Naive thymus-derived CD4-positive, alpha-beta T cell (primary cell): ENCODE data around the gene LAPTM5. TPM values are rescaled to one million over a fixed set of nuclear protein-coding genes. Genes with fewer than 3 reads are reported as not detected.

Experiments used
- ATAC-seq: fragments of 150-1000 bp; cut with Tn5 transposase; 2 replicates; pipeline ENCODE4 v1.10.0; 2021; ENCODE audit warnings: mild to moderate bottlenecking, moderate library complexity
- CTCF ChIA-PET: fragments of 350-600 bp; sonication (Branson Sonifier 250); formaldehyde crosslinking; loops from one replicate; lab custom pipeline; 2021; ENCODE audit warnings: antibody characterized with exemption; lab: Charles Lee
- POLR2A ChIA-PET: fragments of 350-600 bp; sonication (Branson Sonifier 250); formaldehyde crosslinking; loops from one replicate; lab custom pipeline; 2021; ENCODE audit warnings: antibody characterized with exemption, inconsistent platforms; lab: Charles Lee
- DNase-seq, 9 donors: peaks; one replicate each; pipeline versions ENCODE4 v3.0.0 to v3.0.0-alpha.2; 2020 to 2022; ENCODE audit warnings: mixed read lengths in 1 of 9
- H3K27ac ChIP-seq: one replicate; pipeline ENCODE4 v1.7.0; 2013; ENCODE audit warnings: mild to moderate bottlenecking, low read depth, low read length, moderate library complexity
- H3K27me3 ChIP-seq, 2 donors: one replicate each; pipeline ENCODE4 v1.7.0; 2013; ENCODE audit warnings: low read length in 2 of 2, mild to moderate bottlenecking in 2 of 2, moderate library complexity in 2 of 2; ENCODE audit not compliant: control insufficient read depth in 2 of 2, insufficient read depth in 2 of 2
- H3K36me3 ChIP-seq, 3 experiments: 1 replicate in 2 of 3; 2 replicates in 1 of 3; pipeline ENCODE4 v1.7.0; 2013; ENCODE audit warnings: low read length in 3 of 3, mild to moderate bottlenecking in 3 of 3, moderate library complexity in 1 of 3; ENCODE audit not compliant: insufficient read depth in 3 of 3, control insufficient read depth in 2 of 3
- H3K4me1 ChIP-seq, 2 donors: one replicate each; pipeline ENCODE4 v1.7.0; 2013; ENCODE audit warnings: low read length in 2 of 2, mild to moderate bottlenecking in 2 of 2, moderate library complexity in 1 of 2; ENCODE audit not compliant: control insufficient read depth in 2 of 2, insufficient read depth in 2 of 2
- H3K4me3 ChIP-seq: 2 replicates; pipeline ENCODE4 v1.7.0; 2013; ENCODE audit warnings: mild to moderate bottlenecking, low read length
- H3K9me3 ChIP-seq, 3 experiments: 1 replicate in 2 of 3; 2 replicates in 1 of 3; pipeline ENCODE4 v1.7.0; 2013; ENCODE audit warnings: low read length in 3 of 3; ENCODE audit not compliant: control insufficient read depth in 2 of 3
- H3K27ac Mint-ChIP-seq, 9 donors: one replicate each; pipeline ENCODE4 v1.8.0; 2020 to 2022; ENCODE audit warnings: mixed read lengths in 9 of 9, mild to moderate bottlenecking in 8 of 9, moderate library complexity in 5 of 9, inconsistent platforms in 2 of 9
- H3K27me3 Mint-ChIP-seq, 5 donors: one replicate each; pipeline ENCODE4 v1.8.0; 2021 to 2022; ENCODE audit warnings: mixed read lengths in 5 of 5, mild to moderate bottlenecking in 1 of 5
- H3K36me3 Mint-ChIP-seq, 5 donors: one replicate each; pipeline ENCODE4 v1.8.0; 2020 to 2022; ENCODE audit warnings: mixed read lengths in 5 of 5, mild to moderate bottlenecking in 3 of 5, inconsistent platforms in 1 of 5
- H3K4me1 Mint-ChIP-seq, 7 donors: one replicate each; pipeline ENCODE4 v1.8.0; 2020 to 2022; ENCODE audit warnings: mixed read lengths in 7 of 7, mild to moderate bottlenecking in 3 of 7, inconsistent platforms in 1 of 7
- H3K4me3 Mint-ChIP-seq, 10 donors: one replicate each; pipeline ENCODE4 v1.8.0; 2020 to 2022; ENCODE audit warnings: mild to moderate bottlenecking in 10 of 10, mixed read lengths in 10 of 10, moderate library complexity in 6 of 10, inconsistent platforms in 2 of 10
- H3K9me3 Mint-ChIP-seq, 11 donors: one replicate each; pipeline ENCODE4 v1.8.0; 2020 to 2022; ENCODE audit warnings: mixed read lengths in 11 of 11, mild to moderate bottlenecking in 4 of 11, inconsistent platforms in 1 of 11, moderate library complexity in 1 of 11
- intact Hi-C, 2 donors: fragments of 100-400 bp; cut with micrococcal nuclease; formaldehyde crosslinking; loops; one replicate each; pipeline ENCODE4 v1.15.1; 2023
- polyA plus RNA-seq, 2 donors: library from polyadenylated mRNA; unstranded; fragments of 300-500 nt; fragmentation: Illumina TruSeq; gene quantifications; one replicate each; pipeline ENCODE4 v1.2.3, GENCODE V29; 2021
- total RNA-seq, 6 experiments: library from RNA in 5 of 6; stranded (reverse) in 5 of 6; gene quantifications; 1 replicate in 5 of 6; 2 replicates in 1 of 6; pipeline ENCODE4 v1.2.3 and lab custom pipeline; 2021 to 2026

Gene LAPTM5
- total and polyA plus RNA-seq, 7 experiments from 2014 or later, result 464 to 783 (median 575) TPM

GRCh38 chr1:30778979-30779293 lies 21.4 kb upstream of the LAPTM5 start:
- Histone ChIP-seq H3K9me3 (no peaks in the 10 kb centered on the region), H3K36me3 (no peaks in the 10 kb centered on the region), H3K27ac (no peak overlapping the region), H3K4me3 (no peak overlapping the region), H3K4me1 (peaks cover 10 to 15% of the 10 kb centered on the region in 2 donors), H3K27me3 (no peaks in the 10 kb centered on the region)
- H3K4me3 Mint-ChIP-seq, result no peak overlapping the region
- peak overlapping the region in 4 of 9 donors; percentile 13 to 72 (median 50) for H3K27ac Mint-ChIP-seq
- ChIA-PET CTCF (interaction anchor here (0.7 to 7.0 kb wide), 7 partner anchors 10 to 59 kb away, joined by 3 to 149 read pairs (median 49); partner anchors contain the start of genes LAPTM5 and MATN1), POLR2A (interaction anchor here (1.5 to 4.6 kb wide), 6 partner anchors 21 to 59 kb away, joined by 6 to 72 read pairs (median 11); partner anchors contain the start of gene LAPTM5)
- peaks cover 0 to 1% (median 0%) of the 10 kb centered on the region in 11 donors for H3K9me3 Mint-ChIP-seq
- H3K36me3 Mint-ChIP-seq, result no peaks in the 10 kb centered on the region
- no peak for ATAC-seq
- DNase-seq, result no peak
- intact Hi-C loops, result loop anchor here (1.0 to 2.0 kb wide), 6 partner anchors 18 to 150 kb away; partner anchors contain the start of gene LAPTM5 (in 1 of the 2)
- H3K4me1 Mint-ChIP-seq, result peaks cover 0 to 20% (median 14%) of the 10 kb centered on the region in 7 donors
- peaks cover 0 to 12% (median 0%) of the 10 kb centered on the region in 5 donors for H3K27me3 Mint-ChIP-seq

GRCh38 chr1:30778154-30778978 lies 20.8 kb upstream of the LAPTM5 start:
- Mint-ChIP-seq H3K27me3 (peaks cover 0 to 12% (median 0%) of the 10 kb centered on the region in 5 donors), H3K36me3 (no peaks in the 10 kb centered on the region), H3K4me1 (peaks cover 0 to 22% (median 14%) of the 10 kb centered on the region in 7 donors), H3K9me3 (peaks cover 0 to 3% (median 0%) of the 10 kb centered on the region in 11 donors), H3K4me3 (no peak overlapping the region), H3K27ac (peak overlapping the region in 7 of 9 donors; percentile 3 to 72 (median 24))
- no peaks in the 10 kb centered on the region for H3K9me3 ChIP-seq
- DNase-seq (no peak), ATAC-seq (peak; percentile 12)
- CTCF ChIA-PET, result interaction anchor here (0.7 to 7.0 kb wide), 8 partner anchors 9 to 58 kb away, joined by 3 to 149 read pairs (median 42); partner anchors contain the start of genes LAPTM5 and MATN1
- intact Hi-C loops, result loop anchor here in 1 of 2 donors (2.0 kb wide), 1 partner anchor 22 kb away; the partner anchor contains the start of gene LAPTM5
- H3K4me3 ChIP-seq, result no peak overlapping the region
- POLR2A ChIA-PET, result interaction anchor here (1.5 to 4.6 kb wide), 6 partner anchors 21 to 58 kb away, joined by 6 to 72 read pairs (median 11); partner anchors contain the start of gene LAPTM5
- H3K27me3 ChIP-seq, result no peaks in the 10 kb centered on the region
- H3K27ac ChIP-seq, result peak overlapping the region; percentile 28
- H3K36me3 ChIP-seq, result no peaks in the 10 kb centered on the region
- H3K4me1 ChIP-seq, result peaks cover 10 to 15% of the 10 kb centered on the region in 2 donors

DNA sequence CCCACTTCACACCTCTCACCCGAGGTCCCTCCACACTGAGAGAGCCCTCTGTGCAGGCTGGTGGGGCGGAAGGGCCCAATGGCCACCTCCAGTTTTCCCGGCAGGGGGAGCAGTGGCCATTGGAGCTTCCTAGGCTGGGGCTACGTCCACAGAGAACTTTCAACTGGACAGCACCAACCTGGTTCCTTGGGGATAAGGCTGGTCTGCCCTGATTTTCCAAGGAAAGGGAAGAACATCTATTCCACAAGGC lies 20.3 kb upstream of the LAPTM5 start:
- Histone ChIP-seq H3K27ac (peak overlapping the region; percentile 28), H3K36me3 (no peaks in the 10 kb centered on the region), H3K4me3 (no peak overlapping the region), H3K4me1 (peaks cover 10 to 15% of the 10 kb centered on the region in 2 donors), H3K27me3 (no peaks in the 10 kb centered on the region), H3K9me3 (no peaks in the 10 kb centered on the region)
- Mint-ChIP-seq H3K36me3 (no peaks in the 10 kb centered on the region), H3K4me1 (peaks cover 0 to 22% (median 14%) of the 10 kb centered on the region in 7 donors), H3K27ac (no peak overlapping the region), H3K9me3 (peaks cover 0 to 3% (median 0%) of the 10 kb centered on the region in 11 donors), H3K27me3 (peaks cover 0 to 12% (median 0%) of the 10 kb centered on the region in 5 donors), H3K4me3 (no peak overlapping the region)
- intact Hi-C loops, result loop anchor here in 1 of 2 donors (2.0 kb wide), 1 partner anchor 21 kb away; the partner anchor contains the start of gene LAPTM5
- DNase-seq (no peak), ATAC-seq (no peak)
- ChIA-PET POLR2A (interaction anchor here (2.0 to 4.6 kb wide), 4 partner anchors 20 to 58 kb away, joined by 6 to 72 read pairs (median 24); partner anchors contain the start of gene LAPTM5), CTCF (interaction anchor here (1.5 to 7.0 kb wide), 5 partner anchors 17 to 58 kb away, joined by 5 to 149 read pairs (median 55); partner anchors contain the start of genes LAPTM5 and MATN1)

- peaks cover 0 to 12% (median 0%) of the 10 kb centered on the region in 5 donors for H3K27me3 Mint-ChIP-seq
- peaks cover 0 to 3% (median 0%) of the 10 kb centered on the region in 11 donors for H3K9me3 Mint-ChIP-seq
- POLR2A ChIA-PET, result interaction anchor here (2.0 to 4.6 kb wide), 4 partner anchors 20 to 57 kb away, joined by 6 to 72 read pairs (median 24); partner anchors contain the start of gene LAPTM5
- Histone ChIP-seq H3K9me3 (no peaks in the 10 kb centered on the region), H3K4me1 (peaks cover 4 to 10% of the 10 kb centered on the region in 2 donors), H3K36me3 (no peaks in the 10 kb centered on the region), H3K27ac (no peak overlapping the region), H3K27me3 (no peaks in the 10 kb centered on the region), H3K4me3 (no peak overlapping the region)
- no peak overlapping the region for H3K4me3 Mint-ChIP-seq
- H3K4me1 Mint-ChIP-seq, result peaks cover 0 to 19% (median 11%) of the 10 kb centered on the region in 7 donors
- CTCF ChIA-PET, result interaction anchor here (1.5 to 7.0 kb wide), 5 partner anchors 16 to 57 kb away, joined by 5 to 149 read pairs (median 55); partner anchors contain the start of genes LAPTM5 and MATN1
- no peak overlapping the region for H3K27ac Mint-ChIP-seq
- no peaks in the 10 kb centered on the region for H3K36me3 Mint-ChIP-seq
- intact Hi-C loops, result no loop called here
- no peak for ATAC-seq
- no peak for DNase-seq
Measured at GRCh38 chr1:30777060-30777903, 19.7 kb upstream of the LAPTM5 start.

DNA sequence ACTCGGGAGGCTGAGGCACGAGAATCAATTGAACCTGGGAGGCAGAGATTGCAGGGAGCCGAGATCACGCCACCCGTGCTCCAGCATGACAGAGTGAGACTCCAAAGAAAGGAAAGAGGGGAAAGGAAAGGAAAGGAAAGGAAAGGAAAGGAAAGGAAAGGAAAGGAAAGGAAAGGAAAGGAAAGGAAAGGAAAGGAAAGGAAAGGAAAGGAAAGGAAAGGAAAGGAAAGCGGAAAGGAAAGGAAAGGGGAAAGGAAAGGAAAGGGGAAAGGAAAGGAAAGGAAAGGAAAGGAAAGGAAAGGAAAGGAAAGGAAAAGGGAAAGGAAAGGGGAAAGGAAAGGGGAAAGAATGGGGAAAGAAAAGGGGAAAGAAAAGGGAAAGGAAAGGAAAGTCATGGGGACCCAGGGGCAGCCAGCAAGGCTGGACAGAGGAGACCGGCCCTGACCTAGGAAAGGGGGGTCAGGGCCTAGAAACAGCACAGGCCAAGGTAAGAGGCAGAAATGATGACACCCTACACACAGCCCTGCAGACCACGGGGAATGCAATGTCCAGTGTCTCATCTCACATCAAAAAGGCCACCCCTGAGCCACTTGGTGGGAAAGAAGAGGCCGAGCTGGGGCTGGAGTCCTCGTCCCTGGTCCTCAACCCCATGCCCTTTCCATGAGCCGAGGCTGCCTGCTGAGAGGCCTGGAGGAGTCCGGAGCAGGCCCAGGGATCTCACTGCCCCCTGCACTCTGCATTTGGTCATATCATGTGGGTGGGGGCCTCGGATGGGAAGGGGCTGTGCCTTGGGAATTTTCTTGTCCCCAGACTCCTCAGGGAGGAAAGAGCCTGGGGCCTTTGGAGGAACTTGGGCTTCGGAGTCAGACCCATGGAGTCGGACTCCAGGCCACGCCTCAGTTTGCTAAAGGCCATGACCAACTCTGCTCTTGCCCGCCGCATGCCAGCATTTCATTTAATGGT lies 18.8 kb upstream of the LAPTM5 start:
- intact Hi-C loops, result no loop called here

More for the DNA sequence above, 18.8 kb upstream of the LAPTM5 start:
- Histone ChIP-seq H3K27ac (no peak overlapping the region), H3K4me1 (peaks cover 4 to 10% of the 10 kb centered on the region in 2 donors), H3K4me3 (no peak overlapping the region), H3K27me3 (no peaks in the 10 kb centered on the region), H3K36me3 (no peaks in the 10 kb centered on the region), H3K9me3 (no peaks in the 10 kb centered on the region)
- no peak overlapping the region for H3K4me3 Mint-ChIP-seq
- ChIA-PET CTCF (interaction anchor here (3.8 to 7.0 kb wide), 4 partner anchors 23 to 56 kb away, joined by 49 to 149 read pairs (median 77); partner anchors contain the start of genes LAPTM5 and MATN1), POLR2A (interaction anchor here (1.2 to 4.6 kb wide), 4 partner anchors 19 to 1618 kb away, joined by 3 to 72 read pairs (median 24); partner anchors contain the start of genes BSDC1 and LAPTM5)
- H3K27ac Mint-ChIP-seq, result peak overlapping the region in 1 of 9 donors; percentile 5
- H3K27me3 Mint-ChIP-seq, result peaks cover 0 to 13% (median 0%) of the 10 kb centered on the region in 5 donors
- peaks cover 0 to 19% (median 11%) of the 10 kb centered on the region in 7 donors for H3K4me1 Mint-ChIP-seq
- DNase-seq (no peak), ATAC-seq (no peak)
- no peaks in the 10 kb centered on the region for H3K36me3 Mint-ChIP-seq
- H3K9me3 Mint-ChIP-seq, result peaks cover 0 to 2% (median 0%) of the 10 kb centered on the region in 11 donors
